H1 (cell line): ENCODE results near the gene TEX2. TPM values are rescaled to one million over a fixed set of nuclear protein-coding genes. Genes with fewer than 3 reads are reported as not detected.
A peak's percentile ranks its signal among the peaks of the same experiment; 100 is the strongest.

Experiments
- CTCF ChIA-PET: fragments of 300-600 bp; sonication (Branson Sonifier 250); formaldehyde crosslinking; loops from one replicate; lab custom pipeline; 2021; ENCODE audit not compliant: partially characterized antibody; lab: Charles Lee
- POLR2A ChIA-PET: fragments of 300-600 bp; sonication (Branson Sonifier 250); formaldehyde crosslinking; loops from one replicate; lab custom pipeline; 2021; ENCODE audit warnings: inconsistent platforms; ENCODE audit not compliant: partially characterized antibody; lab: Charles Lee
- DNase-seq, 2 experiments: peaks; one replicate each; pipeline versions ENCODE4 v3.0.0 to v3.0.0-alpha.2; 2010 to 2022; ENCODE audit warnings: low spot score in 2 of 2, low read depth in 1 of 2, mixed read lengths in 1 of 2
- FAIRE-seq: peaks from 2 replicates; lab custom pipeline; 2011; peaks lifted over from hg19 to GRCh38; lab: Jason Lieb, UNC
- H2AFZ ChIP-seq: 2 replicates; pipeline ENCODE4 v1.8.1; 2012; ENCODE audit warnings: low read length, inconsistent platforms
- H2AK5ac ChIP-seq: 2 replicates; pipeline ENCODE4 v1.6.1; 2013; ENCODE audit warnings: low read depth, low read length
- H2BK120ac ChIP-seq: replicated peaks from 2 replicates; pipeline ENCODE3; 2013; ENCODE audit warnings: low read depth, low read length, inconsistent platforms
- H2BK12ac ChIP-seq: 2 replicates; pipeline ENCODE4 v1.6.1; 2013; ENCODE audit warnings: low read depth, low read length
- H2BK15ac ChIP-seq: 2 replicates; pipeline ENCODE4 v1.6.1; 2013; ENCODE audit warnings: low read length
- H2BK20ac ChIP-seq: 2 replicates; pipeline ENCODE4 v1.6.1; 2013; ENCODE audit warnings: low read length
- H2BK5ac ChIP-seq: 2 replicates; pipeline ENCODE4 v1.6.1; 2013; ENCODE audit warnings: low read depth, low read length
- H3K14ac ChIP-seq: 2 replicates; pipeline ENCODE4 v1.6.1; 2013; ENCODE audit warnings: inconsistent platforms; ENCODE audit not compliant: insufficient read length
- H3K18ac ChIP-seq: 2 replicates; pipeline ENCODE4 v1.6.1; 2013; ENCODE audit warnings: low read length; ENCODE audit errors: extremely low read depth
- H3K23ac ChIP-seq: 2 replicates; pipeline ENCODE4 v1.6.1; 2013; ENCODE audit warnings: inconsistent platforms; ENCODE audit not compliant: insufficient read length
- H3K23me2 ChIP-seq: 2 replicates; pipeline ENCODE4 v1.6.1; 2013; ENCODE audit warnings: low read depth, low read length
- H3K27ac ChIP-seq: 2 replicates; pipeline ENCODE4 v1.6.1; 2011; ENCODE audit warnings: low read depth, low read length, inconsistent platforms
- H3K27me3 ChIP-seq, 4 experiments: replicated peaks in 1 of 4; 1 replicate in 1 of 4; 2 replicates in 3 of 4; pipeline versions ENCODE4 v1.6.1 to v1.8.1; 2011 to 2013; ENCODE audit warnings: low read length in 3 of 4, mild to moderate bottlenecking in 3 of 4, inconsistent platforms in 2 of 4, mixed read lengths in 2 of 4, moderate library complexity in 1 of 4; ENCODE audit not compliant: control insufficient read depth in 3 of 4, insufficient read depth in 3 of 4; ENCODE audit errors: extremely low read depth in 1 of 4
- H3K36me3 ChIP-seq, 4 experiments: 2 replicates each; pipeline versions ENCODE4 v1.6.1 to v1.8.1; 2011 to 2013; ENCODE audit warnings: mild to moderate bottlenecking in 4 of 4, low read length in 3 of 4, moderate library complexity in 2 of 4, control low read depth in 1 of 4, inconsistent platforms in 1 of 4; ENCODE audit not compliant: insufficient read depth in 4 of 4, control insufficient read depth in 2 of 4
- H3K4ac ChIP-seq: replicated peaks from 2 replicates; pipeline ENCODE3; 2013; ENCODE audit warnings: low read length, low read depth, mixed read lengths, inconsistent platforms; ENCODE audit not compliant: insufficient read length
- H3K4me1 ChIP-seq, 4 experiments: replicated peaks in 1 of 4; 1 replicate in 1 of 4; 2 replicates in 3 of 4; pipeline versions ENCODE4 v1.6.1 to v1.8.1; 2011 to 2013; ENCODE audit warnings: low read length in 3 of 4, inconsistent platforms in 2 of 4, mixed read lengths in 1 of 4; ENCODE audit not compliant: insufficient read depth in 4 of 4, control insufficient read depth in 3 of 4
- H3K4me2 ChIP-seq, 2 experiments: 2 replicates each; pipeline versions ENCODE4 v1.6.1 to v1.8.1; 2011 to 2013; ENCODE audit warnings: low read depth in 2 of 2, low read length in 2 of 2, control low read depth in 1 of 2, inconsistent platforms in 1 of 2, mild to moderate bottlenecking in 1 of 2; ENCODE audit not compliant: insufficient read depth in 1 of 2
- H3K4me3 ChIP-seq, 4 experiments: fragments of 200-600, 300-600 bp in 1 of 4; sonication (generic), shearing (Covaris generic), sonication (Bioruptor Twin) in 1 of 4; 2 replicates each; pipeline versions ENCODE4 v1.5.1 to v1.8.1; 2011 to 2016; ENCODE audit warnings: low read length in 4 of 4, low read depth in 3 of 4, control low read depth in 2 of 4, inconsistent platforms in 2 of 4, mild to moderate bottlenecking in 2 of 4, mixed read lengths in 1 of 4, moderate library complexity in 1 of 4; ENCODE audit not compliant: insufficient read depth in 2 of 4; ENCODE audit errors: extremely low read depth in 1 of 4
- H3K56ac ChIP-seq: replicated peaks from 2 replicates; pipeline ENCODE3; 2013; ENCODE audit warnings: low read depth, mild to moderate bottlenecking, mixed read lengths, low read length, inconsistent platforms; ENCODE audit not compliant: insufficient read length
- H3K79me1 ChIP-seq: 2 replicates; pipeline ENCODE4 v1.6.1; 2013; ENCODE audit warnings: low read depth, low read length, control low read depth
- H3K79me2 ChIP-seq, 2 experiments: 2 replicates each; pipeline versions ENCODE4 v1.6.1 to v1.8.1; 2012 to 2013; ENCODE audit warnings: low read length in 2 of 2, mild to moderate bottlenecking in 2 of 2, inconsistent platforms in 1 of 2; ENCODE audit not compliant: insufficient read depth in 2 of 2, control insufficient read depth in 1 of 2
- H3K9ac ChIP-seq, 4 experiments: replicated peaks in 1 of 4; 1 replicate in 1 of 4; 2 replicates in 3 of 4; pipeline versions ENCODE4 v1.6.1 to v1.8.1; 2011 to 2013; ENCODE audit warnings: low read depth in 3 of 4, low read length in 3 of 4, control low read depth in 2 of 4, mild to moderate bottlenecking in 2 of 4, moderate library complexity in 2 of 4, inconsistent platforms in 1 of 4; ENCODE audit errors: extremely low read depth in 1 of 4
- H3K9me3 ChIP-seq, 2 experiments: 2 replicates each; pipeline versions ENCODE4 v1.6.1 to v1.8.1; 2012 to 2013; ENCODE audit warnings: mild to moderate bottlenecking in 2 of 2, moderate library complexity in 2 of 2, control low read depth in 1 of 2, inconsistent platforms in 1 of 2, low read depth in 1 of 2, low read length in 1 of 2, mixed read lengths in 1 of 2; ENCODE audit not compliant: insufficient read depth in 2 of 2
- H4K20me1 ChIP-seq, 2 experiments: replicated peaks in 1 of 2; 2 replicates each; pipeline versions ENCODE3 to v1.8.1; 2011 to 2013; ENCODE audit warnings: inconsistent platforms in 2 of 2, low read length in 2 of 2, mild to moderate bottlenecking in 1 of 2; ENCODE audit not compliant: insufficient read depth in 2 of 2, control insufficient read depth in 1 of 2
- H4K5ac ChIP-seq: 2 replicates; pipeline ENCODE4 v1.6.1; 2013; ENCODE audit warnings: low read length, low read depth, mixed read lengths, inconsistent platforms; ENCODE audit not compliant: insufficient read length
- H4K8ac ChIP-seq: 2 replicates; pipeline ENCODE4 v1.8.0; 2013; ENCODE audit warnings: mild to moderate bottlenecking, moderate library complexity, low read length, inconsistent platforms; ENCODE audit not compliant: insufficient read depth; ENCODE audit errors: extremely low read depth
- H4K91ac ChIP-seq: replicated peaks from 2 replicates; pipeline ENCODE3; 2013; ENCODE audit warnings: low read length, mixed read lengths, inconsistent platforms; ENCODE audit not compliant: insufficient read length
- CBX5 ChIP-seq: fragments of 300-800, 300-1000 bp; sonication (generic); IDR thresholded peaks from 2 replicates; pipeline ENCODE4 v1.7.1; 2016; ENCODE audit warnings: antibody characterized with exemption, low read length, low read depth
- HDAC2 ChIP-seq, 2 experiments: fragments of 300-600 bp in 1 of 2; sonication (generic) in 1 of 2; IDR thresholded peaks; 2 replicates each; pipeline ENCODE4 v1.6.1; 2011 to 2012; ENCODE audit warnings: low read depth in 2 of 2, low read length in 2 of 2, mild to moderate bottlenecking in 2 of 2, moderate library complexity in 2 of 2, borderline replicate concordance in 1 of 2, inconsistent platforms in 1 of 2
- KDM5A ChIP-seq: fragments of 200-600 bp; IDR thresholded peaks from 2 replicates; pipeline ENCODE4 v1.7.1; 2012; ENCODE audit warnings: mild to moderate bottlenecking, low read length, inconsistent platforms, mixed read lengths
- RBBP5 ChIP-seq: IDR thresholded peaks from 2 replicates; pipeline ENCODE4 v1.7.1; 2012; ENCODE audit warnings: low read depth, mild to moderate bottlenecking, inconsistent platforms, low read length, moderate library complexity, borderline replicate concordance
- RNF2 ChIP-seq: fragments of 200-900, 300-1000 bp; sonication (generic); IDR thresholded peaks from 2 replicates; pipeline ENCODE4 v1.7.1; 2016; ENCODE audit warnings: borderline replicate concordance, low read depth, mild to moderate bottlenecking, antibody characterized with exemption, low read length; ENCODE audit not compliant: poor library complexity, severe bottlenecking; ENCODE audit errors: missing control alignments
- SIN3A ChIP-seq, 2 experiments: IDR thresholded peaks in 1 of 2; conservative IDR thresholded peaks in 1 of 2; 2 replicates each; pipeline ENCODE4 v1.6.1; 2011 to 2012; ENCODE audit warnings: low read length in 2 of 2, improper control_type of control experiment in 1 of 2, low read depth in 1 of 2, mild to moderate bottlenecking in 1 of 2
- SIX5 ChIP-seq: IDR thresholded peaks from 2 replicates; pipeline ENCODE4 v1.6.1; 2011; ENCODE audit warnings: mild to moderate bottlenecking, low read depth, low read length
- WGBS, 2 experiments: shearing (Covaris generic) in 1 of 2; methylation state at CpG; one replicate each; pipeline versions ENCODE4 v1.1.6 to v1.1.7; 2013 to 2015; ENCODE audit warnings: low lambda C conversion rate in 2 of 2, mixed read lengths in 2 of 2, inconsistent platforms in 1 of 2, low coverage in 1 of 2, missing lambda C conversion rate in 1 of 2; ENCODE audit not compliant: insufficient replicate concordance in 2 of 2, insufficient coverage in 1 of 2, insufficient read length in 1 of 2; ENCODE audit errors: extremely low coverage in 1 of 2, missing lambda C conversion rate in 1 of 2; 5-methylcytosine and 5-hydroxymethylcytosine counted together
- polyA plus RNA-seq, 7 experiments: library from polyadenylated mRNA; depleted of rRNA in 3 of 7; stranded (reverse) in 5 of 7; unstranded in 2 of 7; fragments of >200 nt in 5 of 7; fragments of 200-250 nt in 2 of 7; gene quantifications; 1 replicate in 5 of 7; 2 replicates in 1 of 7; 4 replicates in 1 of 7; pipeline versions ENCODE4 v1.2.1 to v1.2.3, GENCODE V29; 2011 to 2013; ENCODE audit warnings: missing spikeins in 2 of 7, mixed read lengths in 2 of 7
- total RNA-seq: library from RNA; stranded (reverse); fragmentation: NEBNext Ultra II Directional; extraction: Animal tissue kit (Norgen Biotek cat#: 25700); gene quantifications from 2 replicates; pipeline ENCODE4 v1.2.1, GENCODE V29; 2021
- TF ChIP-seq, protein P1 (sequence below): IDR thresholded peaks from 2 replicates; pipeline ENCODE4 v1.6.1; 2012; ENCODE audit warnings: inconsistent platforms

The TEX2 gene
- total and polyA plus RNA-seq, 2 of the 8 experiments (the other 6 are each of a cell fraction or from before 2014, with no cell fraction given) = 6.1 to 15.6 TPM

DNA sequence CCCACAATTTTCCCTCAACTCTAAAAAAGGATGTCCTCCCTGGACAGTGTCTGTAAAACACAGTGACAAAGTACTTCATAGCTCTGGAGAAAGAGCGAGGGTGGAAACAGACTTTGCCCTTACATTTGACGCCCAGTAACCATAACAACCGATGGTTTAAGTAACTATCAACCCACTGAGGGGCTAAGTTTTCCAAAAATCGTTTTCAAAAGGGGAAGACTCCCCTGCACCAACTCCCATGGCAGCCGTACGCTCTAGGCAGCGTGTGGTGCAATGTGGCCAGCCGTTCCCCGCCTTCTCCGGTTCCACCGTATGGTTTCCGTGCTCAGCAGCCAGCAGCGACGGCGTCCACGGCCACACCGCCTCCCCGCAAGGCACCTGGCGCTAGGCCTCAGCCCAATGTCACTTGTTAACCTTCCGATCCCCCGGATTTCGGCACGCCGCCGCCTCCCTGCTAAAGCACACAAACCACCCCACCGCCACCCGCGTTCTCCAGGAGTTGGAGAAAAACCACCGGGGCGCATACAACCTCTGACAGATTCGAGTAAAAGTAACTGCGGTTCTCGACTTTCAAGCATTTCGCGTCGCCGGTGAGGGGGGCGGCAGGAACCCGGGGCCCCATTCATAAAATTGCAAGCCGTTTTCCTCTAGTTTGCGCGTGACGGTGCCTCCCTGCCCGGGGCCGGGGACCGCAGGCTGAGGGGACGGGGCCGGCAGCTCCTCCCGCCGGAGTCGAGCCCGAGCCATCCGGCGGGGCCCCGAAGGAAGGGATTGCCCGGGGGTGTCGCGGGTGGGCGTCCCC lies 661 bp downstream of the TEX2 start:
- Histone ChIP-seq H3K4ac (peak overlapping the region; percentile 32), H3K4me1 (peaks cover 1 to 5% (median 4%) of the 10 kb centered on the region in 4 experiments; a peak in 4 of 7 replicates), H2BK120ac (no peak overlapping the region), H3K9me3 (no peaks in the 10 kb centered on the region), H4K20me1 (peaks cover 0 to 2% of the 10 kb centered on the region in 2 experiments), H3K23ac (no peak overlapping the region), H2BK15ac (no peak overlapping the region), H3K14ac (no peak overlapping the region), H3K79me2 (peaks cover 0 to 19% of the 10 kb centered on the region in 2 experiments; a peak in 3 of 4 replicates), H3K36me3 (no peaks in the 10 kb centered on the region), H4K5ac (no peak overlapping the region), H2BK12ac (no peak overlapping the region), H3K27me3 (peaks cover 0 to 9% (median 8%) of the 10 kb centered on the region in 4 experiments; a peak in 4 of 7 replicates), H3K9ac (peak overlapping the region; percentile 6 to 91 (median 36); a peak in 6 of 7 replicates), H3K4me2 (peak overlapping the region; percentile 74 to 80), H3K18ac (no peak overlapping the region), H4K8ac (peak overlapping the region; percentile 7; the same call in 1 of the 2 replicates), H3K79me1 (peaks cover 6% of the 10 kb centered on the region), H2BK20ac (no peak overlapping the region), H2BK5ac (no peak overlapping the region), H3K23me2 (peaks cover 10% of the 10 kb centered on the region), H4K91ac (no peak overlapping the region), H3K4me3 (peak overlapping the region; percentile 72 to 97 (median 75)), H3K56ac (peak overlapping the region; percentile 20), H3K27ac (no peak overlapping the region), H2AK5ac (no peak overlapping the region), H2AFZ (no peak overlapping the region)
- POLR2A ChIA-PET = interaction anchor here (0.7 to 4.6 kb wide), 10 partner anchors 9 to 116 kb away, joined by 3 to 62 read pairs (median 6); no protein-coding TSS in a partner anchor
- FAIRE-seq = no peak
- CTCF ChIA-PET = interaction anchor here (0.6 kb wide), 1 partner anchor 20 kb away, joined by 3 read pairs; no protein-coding TSS in a partner anchor
- 5% methylated on average over 33 of the region's 59 CpGs; no CpG with 5 or more reads in 1 of the 2 experiments for WGBS, 2 experiments
- DNase-seq = peak in 1 of 2 experiments; percentile 54
- TF ChIP-seq SIX5 = no peak
- TF ChIP-seq HDAC2 (IDR thresholded peaks at IDR 0.05; ENCODE audit: borderline replicate concordance in 1 of 2, low read depth in 2 of 2, low read length in 2 of 2) = 0 out of 4 replicates have a peak, but pooled peaks of 1 of the 2 experiments have one; percentile 19
- TF ChIP-seq, protein P1, sequence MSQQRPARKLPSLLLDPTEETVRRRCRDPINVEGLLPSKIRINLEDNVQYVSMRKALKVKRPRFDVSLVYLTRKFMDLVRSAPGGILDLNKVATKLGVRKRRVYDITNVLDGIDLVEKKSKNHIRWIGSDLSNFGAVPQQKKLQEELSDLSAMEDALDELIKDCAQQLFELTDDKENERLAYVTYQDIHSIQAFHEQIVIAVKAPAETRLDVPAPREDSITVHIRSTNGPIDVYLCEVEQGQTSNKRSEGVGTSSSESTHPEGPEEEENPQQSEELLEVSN = peak; percentile 30; the same call in 1 of the 2 replicates
- TF ChIP-seq CBX5 = no peak
- TF ChIP-seq RNF2 = peak; percentile 37
- TF ChIP-seq SIN3A (conservative IDR thresholded peaks at IDR 0.05 in 1 of 2, IDR thresholded peaks at IDR 0.05 in 1 of 2; ENCODE audit: low read depth in 1 of 2, low read length in 2 of 2) = peak in 1 of 2 experiments; percentile 16; a peak in 2 of 4 replicates
- TF ChIP-seq KDM5A = no peak
- TF ChIP-seq RBBP5 = peak; percentile 47; the same call in 1 of the 2 replicates
